Measurements from ENCODE around the gene SMARCC2.

SMARCC2 gene

DNA sequence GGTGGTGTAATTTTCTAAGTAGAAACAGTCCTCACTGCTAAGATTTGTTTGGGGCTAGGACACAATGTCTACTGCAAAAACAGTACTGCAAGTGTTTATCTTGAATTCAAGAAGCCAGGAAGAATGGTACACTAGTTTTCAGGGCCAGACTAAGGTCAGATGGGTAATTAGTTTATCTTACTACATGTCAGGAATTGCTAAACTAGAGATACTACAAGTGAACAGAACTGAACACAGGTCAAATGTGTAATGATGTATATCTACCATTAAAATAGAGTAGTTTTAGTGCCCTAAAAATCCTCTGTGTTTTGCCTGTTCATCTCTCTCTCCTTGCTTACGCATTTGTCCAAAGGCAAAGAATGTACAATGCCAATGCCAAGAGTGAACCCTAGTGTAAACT lies 75.2 kb downstream of the SMARCC2 start:
- Histone ChIP-seq H3K4me1 (ENCODE audit: control insufficient read depth, low read depth, low read length) (peaks cover 6% of the 10 kb centered on the region), H3K9ac (ENCODE audit: low read length) (no peak overlapping the region), H3K27ac (ENCODE audit: low read length) (no peak overlapping the region), H3K36me3 (ENCODE audit: control insufficient read depth, low read depth, low read length) (peaks cover 59% of the 10 kb centered on the region), H3K4me3 (ENCODE audit: low read length) (no peak overlapping the region), H3K27me3 (ENCODE audit: control insufficient read depth, insufficient read depth, low read length) (no peaks in the 10 kb centered on the region), H3K9me3 (ENCODE audit: control insufficient read depth, low read depth, low read length) (no peaks in the 10 kb centered on the region)

Measured in iPS-18a (cell line).